SU-DHL-6 (cell line): ENCODE data around the gene INO80B.

Source experiments
- CTCF ChIP-seq: fragments of 200-600 bp; sonication (generic); IDR thresholded peaks from one replicate; pipeline ENCODE4 v1.5.1; 2017; ENCODE audit warnings: antibody characterized with exemption, mild to moderate bottlenecking, low read length, moderate library complexity; ENCODE audit not compliant: insufficient read depth, poor library complexity, severe bottlenecking
- EZH2phosphoT487 ChIP-seq: fragments of 200-600 bp; sonication (generic), shearing (Covaris generic); conservative IDR thresholded peaks from 2 replicates; pipeline ENCODE4 v1.6.1; 2018; ENCODE audit warnings: mild to moderate bottlenecking, antibody characterized with exemption, low read length, moderate library complexity, mixed read lengths

- TF ChIP-seq CTCF, result no peak
- no peak for TF ChIP-seq EZH2phosphoT487
Measured at GRCh38 chr2:74493546-74493945, 38.7 kb downstream of the INO80B start.
